Esophagus muscularis mucosa (tissue), 4 donors: Measurements from ENCODE around the gene CDH6. TPM values are rescaled to one million over a fixed set of nuclear protein-coding genes. Genes with fewer than 3 reads are reported as not detected.

Experiments used
- DNase-seq: peaks from one replicate; pipeline ENCODE4 v3.0.0-alpha.2; 2017; ENCODE audit errors: extremely low spot score
- H3K27ac ChIP-seq, 4 donors: fragments of 200-600 bp; sonication (generic); replicated peaks in 1 of 4; 1 replicate in 3 of 4; 2 replicates in 1 of 4; pipeline ENCODE4 v1.5.1; 2016 to 2019; ENCODE audit warnings: mild to moderate bottlenecking in 1 of 4
- H3K27me3 ChIP-seq, 4 donors: fragments of 200-600 bp; sonication (generic); one replicate each; pipeline versions ENCODE4 v1.5.1 to v1.6.0; 2016 to 2019
- H3K36me3 ChIP-seq, 4 donors: fragments of 200-600 bp; sonication (generic); one replicate each; pipeline ENCODE4 v1.5.1; 2016 to 2019
- H3K4me1 ChIP-seq, 4 donors: fragments of 200-600 bp; sonication (generic); one replicate each; pipeline ENCODE4 v1.5.1; 2016 to 2019
- H3K4me3 ChIP-seq, 4 donors: fragments of 200-600 bp; sonication (generic); 1 replicate in 2 of 4; 2 replicates in 2 of 4; pipeline ENCODE4 v1.5.1; 2016 to 2019; ENCODE audit warnings: mild to moderate bottlenecking in 4 of 4, moderate library complexity in 1 of 4
- H3K9me3 ChIP-seq, 4 donors: fragments of 200-600 bp; sonication (generic); 1 replicate in 3 of 4; 2 replicates in 1 of 4; pipeline ENCODE4 v1.5.1; 2016 to 2019
- CTCF ChIP-seq, 3 experiments: fragments of 200-600 bp in 2 of 3; fragments of 450-650 bp in 1 of 3; sonication (generic) in 2 of 3; IDR thresholded peaks; one replicate each; pipeline ENCODE4 v1.5.1; 2017 to 2019; ENCODE audit warnings: antibody characterized with exemption in 3 of 3, mild to moderate bottlenecking in 2 of 3, moderate library complexity in 1 of 3
- EP300 ChIP-seq: sonication (generic); formaldehyde crosslinking; IDR thresholded peaks from one replicate; pipeline ENCODE4 v1.6.1; 2017; ENCODE audit warnings: antibody characterized with exemption
- POLR2A ChIP-seq: fragments of 450-650 bp; IDR thresholded peaks from one replicate; pipeline ENCODE4 v1.6.1; 2017; ENCODE audit warnings: antibody characterized with exemption, moderate library complexity, mild to moderate bottlenecking, low read depth
- POLR2AphosphoS5 ChIP-seq, 2 donors: sonication (generic); formaldehyde crosslinking; IDR thresholded peaks; one replicate each; pipeline ENCODE4 v1.6.1; 2017; ENCODE audit warnings: antibody characterized with exemption in 2 of 2
- WGBS: methylation state at CpG from one replicate; pipeline ENCODE4 v1.1.5; 2018; 5-methylcytosine and 5-hydroxymethylcytosine counted together
- intact Hi-C: fragments of 100-400 bp; cut with DNase I; formaldehyde crosslinking; loops from one replicate; pipeline ENCODE4 v1.15.1; 2023
- total RNA-seq, 4 donors: library from RNA; depleted of rRNA; stranded (reverse); fragments of >200 nt; gene quantifications; one replicate each; pipeline versions ENCODE4 v1.1.0 to v1.2.1, GENCODE V29; 2016

Gene CDH6
- total RNA-seq, 4 donors from 2014 or later, result 0.83 to 5.3 (median 3.9) TPM

DNA sequence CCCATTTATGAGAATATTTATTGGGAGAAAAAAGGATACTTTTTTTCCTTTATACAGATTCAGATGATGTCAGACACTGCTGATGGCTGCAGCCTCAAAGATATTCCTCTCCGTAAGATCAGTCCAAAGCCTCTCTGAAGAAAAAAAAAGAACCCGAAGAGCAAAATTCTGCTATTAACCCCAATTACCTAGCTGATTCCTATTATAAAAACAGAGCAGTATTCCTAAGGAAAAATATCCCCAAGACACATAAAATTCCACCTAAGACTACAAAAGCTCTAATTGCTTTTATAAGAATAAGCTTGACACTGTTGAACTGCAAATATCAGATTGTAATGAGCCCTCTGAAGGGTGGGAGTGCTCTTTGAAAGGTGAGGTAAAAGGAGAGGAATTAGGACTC, 138.7 kb downstream of the CDH6 start:
- 91% methylated on average over 2 of the region's 2 CpGs for WGBS
- Histone ChIP-seq H3K4me1 (no peaks in the 10 kb centered on the region), H3K27me3 (no peaks in the 10 kb centered on the region), H3K27ac (no peak overlapping the region), H3K36me3 (no peaks in the 10 kb centered on the region), H3K9me3 (no peaks in the 10 kb centered on the region), H3K4me3 (no peak overlapping the region)
- intact Hi-C loops, result no loop called here
- TF ChIP-seq EP300 (no peak), POLR2A (no peak), POLR2AphosphoS5 (IDR thresholded peaks at IDR 0.05) (no peak), CTCF (IDR thresholded peaks at IDR 0.05) (no peak)
- DNase-seq, result no peak

GRCh38 chr5:31333475-31333874, 140.0 kb downstream of the CDH6 start:
- 93% methylated on average over 2 of the region's 2 CpGs for WGBS
- Histone ChIP-seq H3K9me3 (no peaks in the 10 kb centered on the region), H3K4me1 (no peaks in the 10 kb centered on the region), H3K36me3 (no peaks in the 10 kb centered on the region), H3K27ac (no peak overlapping the region), H3K4me3 (no peak overlapping the region), H3K27me3 (no peaks in the 10 kb centered on the region)
- TF ChIP-seq POLR2A (no peak), EP300 (no peak), CTCF (IDR thresholded peaks at IDR 0.05) (no peak), POLR2AphosphoS5 (IDR thresholded peaks at IDR 0.05) (no peak)
- peak; percentile 31 for DNase-seq
- intact Hi-C loops, result no loop called here

DNA sequence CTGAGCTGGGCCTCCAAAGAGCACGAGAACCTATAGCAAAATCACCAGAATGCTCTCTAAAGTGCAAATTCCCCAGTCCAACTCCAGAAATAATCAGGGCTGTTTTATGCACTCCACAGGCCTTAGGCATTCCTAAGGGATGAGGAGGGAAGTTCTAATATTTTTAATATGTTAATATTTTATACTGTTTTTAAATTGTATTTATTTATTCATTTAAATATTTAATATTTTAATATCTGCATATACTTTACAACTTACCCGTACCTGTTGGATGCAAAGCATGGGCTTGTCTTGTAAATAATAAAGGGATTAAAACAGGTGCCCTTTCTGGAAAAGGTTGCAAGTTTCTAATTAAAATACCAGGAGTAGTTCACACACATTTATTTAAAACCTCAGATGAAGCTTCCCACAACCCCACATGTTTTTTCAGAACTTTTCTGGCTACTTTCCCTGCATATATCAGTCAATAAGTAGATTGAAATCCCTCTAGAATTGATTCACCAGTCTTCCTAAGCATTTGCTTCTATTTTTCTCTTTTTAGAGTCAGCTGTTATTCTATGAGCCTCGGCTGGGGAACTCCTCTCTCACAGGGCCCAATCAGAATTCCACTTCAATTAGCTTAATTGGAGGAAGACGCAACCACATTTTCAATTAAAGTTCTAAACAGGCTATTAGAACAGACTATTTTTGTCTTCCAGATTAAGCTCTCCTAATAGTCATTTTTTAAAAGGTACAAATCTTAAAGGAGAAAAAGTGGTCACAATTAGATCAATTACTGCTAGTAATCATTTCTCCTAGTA, 140.8 kb downstream of the CDH6 start:
- intact Hi-C loops, result no loop called here
- no peaks in the 10 kb centered on the region for H3K4me1 ChIP-seq
- H3K27me3 ChIP-seq, result no peaks in the 10 kb centered on the region
- no peak for DNase-seq
- H3K27ac ChIP-seq, result no peak overlapping the region
- 82% methylated on average over 4 of the region's 4 CpGs for WGBS
- H3K36me3 ChIP-seq, result no peaks in the 10 kb centered on the region
- no peak for TF ChIP-seq POLR2A
- TF ChIP-seq CTCF (IDR thresholded peaks at IDR 0.05), result no peak
- TF ChIP-seq POLR2AphosphoS5 (IDR thresholded peaks at IDR 0.05), result no peak
- no peak for TF ChIP-seq EP300
- H3K4me3 ChIP-seq, result no peak overlapping the region
- no peaks in the 10 kb centered on the region for H3K9me3 ChIP-seq

- Histone ChIP-seq H3K27me3 (no peaks in the 10 kb centered on the region), H3K4me1 (no peaks in the 10 kb centered on the region), H3K9me3 (no peaks in the 10 kb centered on the region), H3K4me3 (no peak overlapping the region), H3K27ac (no peak overlapping the region), H3K36me3 (no peaks in the 10 kb centered on the region)
- no peak for DNase-seq
- TF ChIP-seq CTCF (IDR thresholded peaks at IDR 0.05) (no peak), POLR2AphosphoS5 (IDR thresholded peaks at IDR 0.05) (no peak), EP300 (no peak), POLR2A (no peak)
- intact Hi-C loops, result no loop called here
Measured at GRCh38 chr5:31335456-31335855, 142.0 kb downstream of the CDH6 start.

DNA sequence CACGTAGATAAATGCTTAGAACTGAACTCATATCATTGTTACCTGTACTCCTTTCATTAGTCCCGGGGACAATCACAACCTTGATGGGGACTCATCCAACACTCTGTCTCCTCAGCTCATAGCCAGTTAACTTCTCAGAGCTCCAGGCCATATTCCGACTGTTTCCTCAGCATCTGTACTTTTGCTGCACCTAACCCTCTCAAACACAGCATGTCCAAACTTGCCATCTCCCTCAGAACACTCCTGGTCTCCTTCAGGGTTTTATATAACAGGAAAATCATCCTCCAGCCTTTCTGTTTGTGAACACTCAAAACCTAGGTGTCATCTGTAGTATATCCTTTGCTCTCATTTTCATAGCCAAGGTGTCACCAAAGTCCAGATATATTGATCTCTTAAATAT, 150.5 kb downstream of the CDH6 start:
- Histone ChIP-seq H3K4me1 (no peaks in the 10 kb centered on the region), H3K9me3 (no peaks in the 10 kb centered on the region), H3K27me3 (no peaks in the 10 kb centered on the region), H3K4me3 (no peak overlapping the region), H3K36me3 (no peaks in the 10 kb centered on the region), H3K27ac (no peak overlapping the region)
- intact Hi-C loops, result no loop called here
- 57% methylated on average over 3 of the region's 3 CpGs for WGBS
- DNase-seq, result no peak
- no peak for TF ChIP-seq EP300
- no peak for TF ChIP-seq POLR2AphosphoS5 (IDR thresholded peaks at IDR 0.05)
- TF ChIP-seq CTCF (IDR thresholded peaks at IDR 0.05), result no peak
- no peak for TF ChIP-seq POLR2A
